Loucy (cell line): ENCODE measurements around the gene PEMT.

Experiments
- H2AFZ ChIP-seq: fragments of 200-600 bp; sonication (generic); 2 replicates; pipeline ENCODE4 v1.6.0; 2016; ENCODE audit warnings: antibody characterized with exemption, mild to moderate bottlenecking, low read length, moderate library complexity
- H3F3A ChIP-seq: fragments of 200-600 bp; 2 replicates; pipeline ENCODE4 v1.6.0; 2016; ENCODE audit warnings: antibody characterized with exemption, low read depth, mild to moderate bottlenecking
- H3K27me3 ChIP-seq: fragments of 200-600 bp; sonication (generic); 2 replicates; pipeline ENCODE4 v1.6.1; 2014; ENCODE audit warnings: low read length, mild to moderate bottlenecking; ENCODE audit not compliant: insufficient read depth, poor library complexity, severe bottlenecking
- H3K36me3 ChIP-seq: fragments of 200-600 bp; sonication (generic); 2 replicates; pipeline ENCODE4 v1.6.1; 2016; ENCODE audit warnings: low read length; ENCODE audit not compliant: insufficient read depth
- H3K4me1 ChIP-seq: fragments of 200-600 bp; sonication (generic); 2 replicates; pipeline ENCODE4 v1.5.1; 2014; ENCODE audit warnings: low read length, mild to moderate bottlenecking; ENCODE audit not compliant: insufficient read depth, poor library complexity, severe bottlenecking
- H3K4me2 ChIP-seq: fragments of 200-600 bp; sonication (generic); 2 replicates; pipeline ENCODE4 v1.6.0; 2014; ENCODE audit warnings: antibody characterized with exemption, low read length, low read depth, mild to moderate bottlenecking; ENCODE audit not compliant: poor library complexity, severe bottlenecking
- H3K4me3 ChIP-seq: fragments of 200-600 bp; sonication (generic); 2 replicates; pipeline ENCODE4 v1.5.1; 2014; ENCODE audit warnings: low read length, mild to moderate bottlenecking, mixed read lengths; ENCODE audit not compliant: poor library complexity, severe bottlenecking
- H3K79me2 ChIP-seq: fragments of 200-600 bp; sonication (generic); 2 replicates; pipeline ENCODE4 v1.6.1; 2014; ENCODE audit warnings: low read length; ENCODE audit not compliant: insufficient read depth
- H3K9ac ChIP-seq: fragments of 200-600 bp; sonication (generic); 2 replicates; pipeline ENCODE4 v1.6.0; 2014; ENCODE audit warnings: mild to moderate bottlenecking, low read depth, low read length, moderate library complexity; ENCODE audit not compliant: poor library complexity, severe bottlenecking
- H3K9me2 ChIP-seq: fragments of 200-600 bp; sonication (generic); replicated peaks from 2 replicates; pipeline ENCODE4 v1.6.1; 2016; ENCODE audit warnings: low read depth, low read length, mixed read lengths
- H3K9me3 ChIP-seq: fragments of 200-600 bp; sonication (generic); 2 replicates; pipeline ENCODE4 v1.6.1; 2014; ENCODE audit warnings: mild to moderate bottlenecking, antibody characterized with exemption, low read length, low read depth; ENCODE audit not compliant: insufficient read depth
- H4K20me1 ChIP-seq: fragments of 200-600 bp; sonication (generic); 2 replicates; pipeline ENCODE4 v1.6.0; 2014; ENCODE audit warnings: antibody characterized with exemption, low read length, mild to moderate bottlenecking; ENCODE audit not compliant: insufficient read depth, poor library complexity, severe bottlenecking
- EZH2phosphoT487 ChIP-seq: fragments of 200-600 bp; IDR thresholded peaks from 2 replicates; pipeline ENCODE4 v1.6.1; 2018; ENCODE audit warnings: antibody characterized with exemption, mild to moderate bottlenecking, moderate library complexity, borderline replicate concordance
- TF ChIP-seq, protein P1 (sequence below): fragments of 200-600 bp; sonication (generic); conservative IDR thresholded peaks from 2 replicates; pipeline ENCODE4 v1.5.1; 2014; ENCODE audit warnings: mild to moderate bottlenecking, antibody characterized with exemption, low read length

Gene PEMT

DNA sequence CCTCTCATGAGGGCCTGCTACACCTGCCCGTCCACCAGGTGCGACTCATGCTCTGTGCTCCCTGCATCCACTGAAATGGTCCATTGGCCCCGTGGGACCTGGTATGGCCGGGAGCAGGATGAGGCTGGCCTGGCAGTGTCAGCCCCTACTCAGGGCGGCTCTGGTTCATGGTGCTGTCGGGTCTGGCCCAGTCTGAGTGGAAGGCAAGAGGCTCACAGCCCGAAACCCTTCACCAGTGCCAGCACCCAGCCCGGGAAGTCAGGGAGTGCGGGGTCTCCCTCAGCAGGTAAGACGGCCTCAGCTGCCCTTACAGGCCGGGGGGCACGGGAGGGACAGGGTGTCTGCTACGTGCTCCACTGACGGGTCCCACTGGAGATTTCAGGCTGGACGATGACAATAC is 54.8 kb downstream of the PEMT start:
- TF ChIP-seq, protein P1, sequence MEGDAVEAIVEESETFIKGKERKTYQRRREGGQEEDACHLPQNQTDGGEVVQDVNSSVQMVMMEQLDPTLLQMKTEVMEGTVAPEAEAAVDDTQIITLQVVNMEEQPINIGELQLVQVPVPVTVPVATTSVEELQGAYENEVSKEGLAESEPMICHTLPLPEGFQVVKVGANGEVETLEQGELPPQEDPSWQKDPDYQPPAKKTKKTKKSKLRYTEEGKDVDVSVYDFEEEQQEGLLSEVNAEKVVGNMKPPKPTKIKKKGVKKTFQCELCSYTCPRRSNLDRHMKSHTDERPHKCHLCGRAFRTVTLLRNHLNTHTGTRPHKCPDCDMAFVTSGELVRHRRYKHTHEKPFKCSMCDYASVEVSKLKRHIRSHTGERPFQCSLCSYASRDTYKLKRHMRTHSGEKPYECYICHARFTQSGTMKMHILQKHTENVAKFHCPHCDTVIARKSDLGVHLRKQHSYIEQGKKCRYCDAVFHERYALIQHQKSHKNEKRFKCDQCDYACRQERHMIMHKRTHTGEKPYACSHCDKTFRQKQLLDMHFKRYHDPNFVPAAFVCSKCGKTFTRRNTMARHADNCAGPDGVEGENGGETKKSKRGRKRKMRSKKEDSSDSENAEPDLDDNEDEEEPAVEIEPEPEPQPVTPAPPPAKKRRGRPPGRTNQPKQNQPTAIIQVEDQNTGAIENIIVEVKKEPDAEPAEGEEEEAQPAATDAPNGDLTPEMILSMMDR, result no peak
- TF ChIP-seq EZH2phosphoT487, result no peak
- Histone ChIP-seq H3K9me2 (no peaks in the 10 kb centered on the region), H3K79me2 (no peaks in the 10 kb centered on the region), H3K4me1 (no peaks in the 10 kb centered on the region), H3K9me3 (no peaks in the 10 kb centered on the region), H3K36me3 (no peaks in the 10 kb centered on the region), H4K20me1 (no peaks in the 10 kb centered on the region), H3K4me2 (no peak overlapping the region), H3K9ac (no peak overlapping the region), H3F3A (no peaks in the 10 kb centered on the region), H3K27me3 (no peaks in the 10 kb centered on the region), H3K4me3 (no peak overlapping the region), H2AFZ (no peak overlapping the region)

DNA sequence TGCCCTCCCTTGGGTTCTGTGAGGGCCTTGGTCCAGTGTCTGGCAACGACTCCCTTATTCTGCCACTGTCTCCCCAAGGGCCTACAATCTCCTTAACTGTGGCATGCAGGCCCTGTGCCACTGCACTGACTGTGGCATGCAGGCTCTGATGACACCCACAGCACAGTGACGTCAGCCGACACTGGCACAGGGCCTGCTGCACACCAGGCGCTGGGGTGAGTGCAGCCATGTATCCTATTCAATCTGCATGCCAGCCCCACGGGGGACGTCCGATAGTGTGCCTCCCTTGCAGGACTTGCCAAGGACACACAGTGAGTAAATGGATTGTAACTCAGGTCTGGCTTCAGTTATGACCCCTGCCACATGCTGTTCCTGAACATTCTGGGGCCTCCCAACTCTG is 55.6 kb downstream of the PEMT start:
- Histone ChIP-seq H3K4me1 (no peaks in the 10 kb centered on the region), H3K4me3 (no peak overlapping the region), H3K79me2 (no peaks in the 10 kb centered on the region), H2AFZ (no peak overlapping the region), H3K36me3 (no peaks in the 10 kb centered on the region), H3K9ac (no peak overlapping the region), H3K27me3 (no peaks in the 10 kb centered on the region), H3K9me3 (no peaks in the 10 kb centered on the region), H3K9me2 (no peaks in the 10 kb centered on the region), H3F3A (no peaks in the 10 kb centered on the region), H3K4me2 (no peak overlapping the region), H4K20me1 (no peaks in the 10 kb centered on the region)
- TF ChIP-seq, protein P1, result no peak
- no peak for TF ChIP-seq EZH2phosphoT487

DNA sequence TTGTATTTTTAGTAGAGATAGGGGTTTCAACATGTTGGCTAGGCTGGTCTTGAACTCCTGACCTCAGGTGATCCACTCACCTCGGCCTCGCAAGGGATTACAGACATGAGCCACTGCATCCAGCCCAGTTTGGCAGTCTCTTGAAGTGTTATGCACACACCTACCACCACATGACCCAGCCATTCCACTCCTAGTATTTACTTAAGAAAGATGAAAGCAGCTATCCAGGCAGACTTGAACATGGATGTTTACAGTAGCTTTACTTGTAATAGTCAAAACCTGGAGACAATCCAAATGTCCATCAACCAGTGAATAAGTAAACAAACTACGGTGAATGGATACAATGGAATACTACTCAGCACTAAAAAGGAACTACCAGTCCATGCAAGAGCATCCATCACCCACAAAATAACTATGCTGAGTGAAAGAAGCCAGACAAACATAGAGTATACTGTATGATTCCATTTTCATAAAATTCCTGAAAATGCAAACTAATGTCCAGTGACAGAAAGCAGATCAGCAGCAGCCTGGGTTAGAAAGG is 57.5 kb downstream of the PEMT start:
- TF ChIP-seq EZH2phosphoT487, result no peak
- TF ChIP-seq, protein P1, result no peak

More for the DNA sequence above, 57.5 kb downstream of the PEMT start:
- Histone ChIP-seq H3K4me1 (no peaks in the 10 kb centered on the region), H3F3A (no peaks in the 10 kb centered on the region), H2AFZ (no peak overlapping the region), H3K9me3 (no peaks in the 10 kb centered on the region), H4K20me1 (no peaks in the 10 kb centered on the region), H3K9ac (no peak overlapping the region), H3K36me3 (no peaks in the 10 kb centered on the region), H3K79me2 (no peaks in the 10 kb centered on the region), H3K9me2 (no peaks in the 10 kb centered on the region), H3K4me2 (no peak overlapping the region), H3K27me3 (no peaks in the 10 kb centered on the region), H3K4me3 (no peak overlapping the region)
